ENCODE data around the gene ETF1.

- TF ChIP-seq CTCF (IDR thresholded peaks at IDR 0.05) (no peak), EP300 (IDR thresholded peaks at IDR 0.05) (no peak), POLR2AphosphoS5 (IDR thresholded peaks at IDR 0.05) (no peak), POLR2A (IDR thresholded peaks at IDR 0.05) (no peak)
Measured at GRCh38 chr5:138554143-138554542, 11.1 kb upstream of the ETF1 start.
